Measurements from ENCODE around the gene NPFF.
A peak's percentile ranks its signal among the peaks of the same experiment; 100 is the strongest.

The NPFF gene

GRCh38 chr12:53476769-53477209, 30.5 kb downstream of the NPFF start:
- in situ Hi-C loops (cut with MboI; ENCODE audit: low pct_unique_long_range_greater_than_20kb, low sequenced_read_pairs, unreplicated experiment): no loop called here
- TF ChIP-seq CTCF (IDR thresholded peaks at IDR 0.05; ENCODE audit: extremely low read depth, insufficient read depth, missing control alignments): peak; percentile 22
- no peak for DNase-seq (ENCODE audit: low spot score)

GRCh38 chr12:53474819-53475218, 32.5 kb downstream of the NPFF start:
- TF ChIP-seq CTCF (IDR thresholded peaks at IDR 0.05; ENCODE audit: extremely low read depth, insufficient read depth, missing control alignments): no peak
- DNase-seq (ENCODE audit: low spot score): no peak
- in situ Hi-C loops (cut with MboI; ENCODE audit: low pct_unique_long_range_greater_than_20kb, low sequenced_read_pairs, unreplicated experiment): no loop called here

- no peak for DNase-seq (ENCODE audit: low spot score)
- TF ChIP-seq CTCF (IDR thresholded peaks at IDR 0.05; ENCODE audit: extremely low read depth, insufficient read depth, missing control alignments): no peak
- in situ Hi-C loops (cut with MboI; ENCODE audit: low pct_unique_long_range_greater_than_20kb, low sequenced_read_pairs, unreplicated experiment): no loop called here
Observed at GRCh38 chr12:53474077-53474476, 33.2 kb downstream of the NPFF start.

GRCh38 chr12:53472056-53472582, 35.2 kb downstream of the NPFF start:
- in situ Hi-C loops (cut with MboI; ENCODE audit: low pct_unique_long_range_greater_than_20kb, low sequenced_read_pairs, unreplicated experiment): no loop called here
- DNase-seq (ENCODE audit: low spot score): no peak
- no peak for TF ChIP-seq CTCF (IDR thresholded peaks at IDR 0.05; ENCODE audit: extremely low read depth, insufficient read depth, missing control alignments)

GRCh38 chr12:53468282-53468681, 39.0 kb downstream of the NPFF start:
- in situ Hi-C loops (cut with MboI; ENCODE audit: low pct_unique_long_range_greater_than_20kb, low sequenced_read_pairs, unreplicated experiment): no loop called here

GRCh38 chr12:53467880-53468279, 39.4 kb downstream of the NPFF start:
- TF ChIP-seq CTCF (IDR thresholded peaks at IDR 0.05; ENCODE audit: extremely low read depth, insufficient read depth, missing control alignments): no peak
- no peak for DNase-seq (ENCODE audit: low spot score)
- in situ Hi-C loops (cut with MboI; ENCODE audit: low pct_unique_long_range_greater_than_20kb, low sequenced_read_pairs, unreplicated experiment): no loop called here

More at GRCh38 chr12:53468282-53468681, 39.0 kb downstream of the NPFF start:
- TF ChIP-seq CTCF (IDR thresholded peaks at IDR 0.05; ENCODE audit: extremely low read depth, insufficient read depth, missing control alignments): no peak
- DNase-seq (ENCODE audit: low spot score): no peak

GRCh38 chr12:53467082-53467481, 40.2 kb downstream of the NPFF start:
- DNase-seq (ENCODE audit: low spot score): no peak
- no peak for TF ChIP-seq CTCF (IDR thresholded peaks at IDR 0.05; ENCODE audit: extremely low read depth, insufficient read depth, missing control alignments)
- in situ Hi-C loops (cut with MboI; ENCODE audit: low pct_unique_long_range_greater_than_20kb, low sequenced_read_pairs, unreplicated experiment): no loop called here

Data from GM13977 (cell line).